Stimulated activated CD8-positive, alpha-beta memory T cell treated with anti-CD3 and anti-CD28 coated beads, Interleukin-12 subunit alpha, Interleukin-12 subunit beta, amount 100 ng/mL, for 1 hour (primary cell): ENCODE results near the gene WNK3.
"Not testable (repeated sequence)": the region's sequence is repeated elsewhere in the genome, so short reads cannot be mapped to it uniquely, and the experiment has no call there.

Source experiments
- DNase-seq: peaks from one replicate; pipeline ENCODE4 v3.0.0-alpha.2; 2020; ENCODE audit warnings: low read depth

Gene WNK3

DNA sequence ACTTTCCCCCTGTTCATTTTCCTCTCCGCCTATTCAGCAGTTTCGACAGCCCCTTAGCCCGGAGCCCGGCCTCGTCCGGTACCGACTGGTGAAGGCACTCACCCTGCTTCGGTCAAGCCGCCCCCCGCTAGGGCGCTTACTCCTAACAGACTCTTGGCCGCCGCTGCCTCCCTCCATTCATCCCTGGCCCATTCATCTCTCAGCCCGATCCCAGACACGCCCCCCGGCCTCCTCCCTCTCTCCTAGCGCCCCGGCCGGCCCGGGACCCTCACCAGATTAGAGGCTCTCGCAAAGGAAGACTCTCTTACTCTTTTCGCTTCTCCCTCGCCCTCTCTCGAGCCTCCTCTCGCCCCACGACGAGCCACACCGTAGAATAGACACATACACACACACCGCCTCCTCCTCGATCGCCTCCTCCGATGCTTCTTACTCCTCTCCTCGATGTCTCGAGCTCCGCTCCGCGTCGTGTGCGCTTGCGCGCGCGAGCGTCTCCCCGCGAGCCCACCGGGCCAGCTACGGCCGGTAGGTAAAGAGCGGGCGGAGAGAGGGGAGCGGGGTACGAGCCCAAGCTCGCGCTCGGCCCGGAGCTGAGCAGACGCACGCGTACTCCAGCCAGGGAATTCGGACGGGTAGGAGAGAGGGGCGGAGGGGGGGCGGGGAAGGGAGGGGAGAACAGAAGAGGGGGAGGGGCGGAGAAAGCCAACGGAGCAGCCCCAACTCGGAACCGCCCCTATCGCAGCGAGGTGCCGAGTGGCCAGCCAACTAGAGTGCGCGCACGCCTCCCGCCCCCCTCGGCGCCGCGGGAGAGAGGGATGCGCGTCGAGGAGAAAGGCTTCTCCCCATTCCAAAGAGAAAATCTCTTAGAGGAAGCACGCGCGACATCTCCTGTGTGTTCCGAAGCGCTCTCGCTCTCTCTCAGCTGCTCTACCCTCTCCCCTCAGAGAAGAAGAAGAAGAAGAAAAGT, at the start of gene WNK3:
TSS of gene WNK3 (minus strand) at position 633 of the 964 bp plus-strand sequence.
- DNase-seq, result no peak

DNA sequence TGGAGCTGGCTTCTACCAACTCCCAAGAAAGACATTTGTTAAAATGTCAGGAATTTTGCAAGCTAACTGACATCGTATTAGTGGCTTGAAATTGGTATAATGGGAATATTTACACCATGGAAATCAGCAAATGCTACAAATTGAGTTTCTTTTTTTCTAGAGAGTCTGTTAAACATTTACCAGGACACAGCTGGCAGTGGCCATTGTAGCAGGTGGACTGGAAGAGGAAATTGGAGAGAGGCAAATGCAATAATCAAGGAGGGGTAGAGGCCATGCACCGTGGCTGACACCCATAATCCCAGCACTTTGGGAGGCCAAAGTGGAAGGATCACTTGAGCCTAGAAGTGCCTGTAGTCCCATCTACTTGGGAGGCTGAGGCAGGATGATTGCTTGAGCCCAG, 49.4 kb upstream of the WNK3 start:
- no peak for DNase-seq

DNA sequence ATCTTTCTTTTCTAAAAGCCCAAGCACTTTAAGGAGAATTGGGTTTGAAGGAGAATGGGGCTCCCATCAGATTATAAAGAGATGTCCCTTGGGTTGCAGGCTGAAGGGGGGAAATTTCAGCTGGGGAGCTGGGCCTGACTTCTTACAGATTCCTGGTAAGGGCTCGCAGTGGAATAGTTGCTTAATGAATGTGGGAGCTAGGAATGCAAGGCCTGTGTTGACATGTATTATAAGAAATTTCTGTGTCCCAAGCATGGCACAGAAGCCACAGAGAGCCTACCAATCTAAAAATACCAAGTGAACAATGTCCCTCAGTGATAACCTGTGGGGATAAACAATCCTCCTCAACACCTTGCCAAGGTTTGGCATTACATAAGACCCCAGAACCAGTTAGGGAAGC, 39.3 kb upstream of the WNK3 start:
- no peak for DNase-seq

DNA sequence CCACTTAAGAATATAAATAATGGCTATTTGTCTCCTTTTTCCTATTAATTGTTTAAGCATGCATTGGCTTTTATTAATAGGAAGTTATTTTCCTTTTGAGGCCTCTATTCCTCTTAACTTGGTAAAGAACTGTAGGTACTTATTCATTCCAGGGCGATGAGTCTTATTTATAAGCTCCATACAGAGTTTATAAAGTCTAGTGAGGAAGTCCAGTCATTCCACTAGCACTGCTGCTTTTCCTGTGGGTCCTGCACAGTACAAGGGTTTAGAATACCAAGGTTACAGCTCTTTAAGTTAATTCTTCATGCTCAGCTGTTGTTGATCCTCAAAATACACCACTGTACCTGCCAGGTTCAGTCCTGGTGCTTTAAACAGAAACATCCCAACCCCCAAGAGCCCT, 28.5 kb upstream of the WNK3 start:
- no peak for DNase-seq

DNA sequence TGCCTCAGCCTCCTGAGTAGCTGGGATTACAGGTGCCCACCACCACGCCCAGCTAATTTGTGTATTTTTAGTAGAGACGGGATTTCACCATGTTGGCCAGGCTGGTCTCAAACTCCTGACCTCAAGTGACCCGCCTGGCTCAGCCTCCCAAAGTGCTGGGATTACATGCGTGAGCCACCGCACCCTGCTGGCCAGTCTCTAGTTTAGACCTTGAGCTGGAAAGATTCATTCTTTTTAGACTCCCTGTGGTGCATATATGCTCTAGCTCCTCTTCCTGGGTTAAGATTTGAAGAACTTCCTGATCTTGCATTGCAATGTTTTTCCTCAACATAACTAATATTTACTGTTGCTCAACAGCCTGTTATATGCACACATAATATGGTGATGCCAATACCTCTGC, 26.8 kb upstream of the WNK3 start:
- not testable (repeated sequence) for DNase-seq

DNA sequence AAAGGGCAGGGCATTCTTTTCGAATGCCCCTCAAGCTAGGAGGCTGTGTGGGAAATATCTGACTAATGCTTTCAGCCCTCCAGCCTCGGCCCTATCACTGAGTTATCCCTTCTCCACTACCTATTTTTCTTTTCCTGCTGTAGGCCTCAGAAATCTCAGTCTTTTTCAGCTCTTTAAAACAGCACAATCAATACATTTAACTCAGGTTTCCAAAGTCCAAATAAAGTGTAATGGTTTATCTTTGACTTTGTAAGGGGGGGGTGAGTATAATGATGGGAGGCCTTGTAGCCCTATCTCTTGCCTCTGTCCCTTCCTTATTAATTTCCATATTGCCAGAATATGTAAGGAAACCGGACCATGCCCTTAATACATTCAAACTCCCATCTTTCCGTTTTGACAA, 1.6 kb upstream of the WNK3 start:
- no peak for DNase-seq

DNA sequence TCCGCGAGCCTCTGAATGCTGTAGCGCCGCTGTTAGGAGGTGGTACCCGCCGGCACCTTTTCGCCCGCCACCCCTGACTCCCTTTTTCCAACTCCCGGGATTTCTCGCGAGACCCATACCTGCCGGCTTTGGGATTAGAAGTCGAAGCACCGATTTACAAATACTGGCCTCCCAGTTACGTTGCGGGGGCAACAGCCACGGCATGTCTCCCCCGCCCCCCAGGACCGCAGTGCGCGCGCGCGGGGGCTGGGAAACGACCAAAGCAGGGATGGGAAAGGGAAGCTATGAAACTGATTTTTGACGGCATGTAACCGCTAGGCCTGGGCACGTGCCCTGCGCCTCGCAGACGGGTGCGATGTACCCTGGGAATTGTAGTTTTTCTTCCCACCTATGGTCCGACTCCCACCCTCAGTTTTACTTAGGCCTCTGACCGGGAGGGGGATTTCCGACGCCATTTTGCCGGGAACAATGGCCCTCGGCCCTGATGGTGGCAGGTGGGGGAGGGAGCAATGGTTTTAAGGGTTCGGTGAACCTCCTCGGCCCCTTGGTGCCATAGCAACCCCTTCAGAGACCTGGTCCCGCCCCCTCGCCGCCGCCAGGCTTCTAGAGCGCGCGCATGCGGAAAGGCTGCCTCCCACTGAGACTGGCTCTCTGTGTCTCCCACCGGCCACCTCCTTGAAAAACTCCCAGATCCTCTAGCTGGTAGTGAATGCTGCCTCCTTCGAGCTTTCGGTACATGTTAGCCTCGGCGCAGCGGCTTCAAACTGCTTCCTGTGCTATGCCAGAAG, 772 bp upstream of the WNK3 start:
- DNase-seq, result no peak

DNA sequence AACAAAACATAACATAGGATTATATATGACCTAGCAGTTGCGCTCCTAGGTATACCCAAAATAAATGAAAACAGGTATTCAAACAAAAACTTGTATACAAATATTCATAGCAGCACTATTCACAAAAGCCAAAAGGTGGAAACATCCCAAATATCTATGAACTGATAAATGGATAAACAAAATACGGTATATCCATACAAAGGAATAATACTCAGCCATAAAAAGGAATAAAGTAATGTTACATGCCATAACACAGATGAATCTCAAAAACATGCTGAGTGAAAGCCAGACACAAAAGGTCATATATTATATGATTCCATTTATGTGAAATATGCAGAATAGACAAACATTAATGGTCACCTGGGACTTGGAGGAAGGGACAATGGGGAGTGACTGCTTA, 5.2 kb downstream of the WNK3 start:
- DNase-seq, result no peak

DNA sequence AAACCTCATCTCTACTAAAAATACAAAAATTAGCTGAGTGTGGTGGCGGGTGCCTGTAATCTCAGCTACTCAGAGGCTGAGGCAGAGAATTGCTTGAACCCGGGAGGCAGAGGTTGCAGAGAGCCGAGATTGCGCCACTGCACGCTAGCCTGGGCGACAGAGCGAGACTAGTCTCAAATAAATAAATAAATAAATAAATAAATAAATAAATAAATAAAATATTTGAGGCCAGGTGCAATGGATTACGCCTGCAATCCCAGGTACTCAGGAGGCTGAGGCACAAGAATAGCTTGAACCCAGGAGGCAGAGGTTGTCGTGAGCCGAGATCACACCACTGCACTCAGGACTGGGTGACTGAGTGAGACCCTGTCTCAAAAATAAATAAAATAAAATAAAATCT, 20.5 kb downstream of the WNK3 start:
- not testable (repeated sequence) for DNase-seq

DNA sequence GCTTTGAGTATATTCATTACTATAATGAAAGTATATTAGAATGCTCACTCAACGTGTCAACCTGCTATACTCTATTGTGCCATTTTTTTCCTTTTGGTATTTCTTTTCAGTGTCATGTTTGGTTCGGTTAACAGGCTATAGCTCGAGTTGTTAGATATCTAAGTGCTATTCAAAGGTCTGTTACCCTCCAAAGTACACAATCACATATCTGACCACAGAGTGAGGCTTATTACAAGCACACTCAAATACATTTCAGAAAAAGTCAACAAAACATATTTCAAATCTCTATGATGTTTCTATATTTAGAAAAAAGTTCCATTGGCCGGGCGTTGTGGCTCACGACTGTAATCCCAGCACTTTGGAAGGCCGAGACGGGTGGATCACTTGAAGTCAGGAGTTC, 32.8 kb downstream of the WNK3 start:
- DNase-seq, result no peak

DNA sequence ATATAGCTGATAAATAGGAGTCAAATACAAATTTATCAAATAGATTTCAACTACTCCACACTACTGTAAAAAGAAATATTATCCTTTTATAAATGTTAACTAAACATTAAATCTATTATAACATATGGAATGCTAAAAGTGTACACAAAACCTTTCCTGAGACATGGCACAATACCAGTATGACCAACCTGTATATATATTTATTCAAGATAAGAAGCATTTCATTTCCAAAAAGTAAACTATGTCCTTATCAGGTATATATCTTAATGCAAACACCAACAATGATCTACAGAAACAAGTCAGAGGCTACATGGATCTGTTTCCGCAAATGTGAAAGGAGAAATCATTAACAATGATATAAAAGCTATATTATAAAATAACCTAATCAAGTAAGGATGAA, 37.8 kb downstream of the WNK3 start:
- no peak for DNase-seq

DNA sequence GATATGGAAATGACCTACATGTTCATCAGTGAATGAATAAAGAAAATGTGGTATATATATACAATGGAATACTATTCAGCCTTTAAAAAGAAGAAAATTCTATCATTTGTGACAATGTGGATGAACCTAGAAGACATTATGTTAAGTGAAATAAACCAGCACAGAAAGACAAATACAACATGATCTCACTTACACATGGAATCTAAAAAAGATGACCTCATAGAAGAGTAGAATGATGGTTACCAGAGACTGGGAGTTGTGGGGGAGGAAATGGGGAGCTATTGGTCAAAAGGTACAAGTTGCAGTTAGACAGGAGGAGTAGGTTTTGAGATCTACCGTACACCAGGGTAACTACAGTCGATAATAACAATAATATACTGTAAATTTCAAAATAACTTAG, 51.5 kb downstream of the WNK3 start:
- no peak for DNase-seq

DNA sequence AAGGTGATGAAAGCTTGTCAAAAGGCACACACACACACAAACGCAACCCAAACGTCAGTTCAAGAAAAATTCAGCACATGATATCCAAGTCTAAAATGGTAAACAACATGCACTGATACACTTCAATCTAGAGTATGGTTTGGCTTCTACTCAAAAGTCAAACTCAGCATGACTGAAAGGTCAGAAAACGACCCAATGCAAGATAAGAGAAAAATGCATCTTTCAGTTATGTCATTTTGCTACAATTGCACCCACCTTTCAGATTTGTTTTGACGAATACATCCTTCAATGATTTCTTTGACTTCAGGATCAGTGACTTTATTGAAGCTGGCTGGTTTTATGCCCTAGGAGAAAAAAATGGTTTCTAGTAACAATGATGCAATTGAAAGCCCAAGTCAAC, 56.3 kb downstream of the WNK3 start:
- DNase-seq, result no peak

DNA sequence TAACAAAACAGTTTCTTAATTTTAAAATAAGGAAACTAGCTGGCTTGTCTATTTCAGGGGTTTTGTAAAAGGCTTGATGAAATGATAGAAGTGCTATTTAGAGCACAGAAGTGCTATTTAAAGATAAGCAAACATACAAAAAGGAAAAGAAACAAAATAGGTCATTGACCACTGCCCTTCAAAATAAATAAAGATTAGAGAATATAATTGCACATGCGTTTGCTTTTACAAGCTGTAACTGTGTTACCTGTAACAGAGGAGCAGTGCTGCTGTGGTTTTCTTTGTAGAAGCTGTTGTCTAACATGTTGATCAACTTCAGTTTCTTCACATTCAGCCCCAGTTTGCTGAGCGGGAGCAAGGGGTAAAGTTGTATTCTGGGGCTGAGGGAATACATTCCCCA, 63.5 kb downstream of the WNK3 start:
- DNase-seq, result no peak

DNA sequence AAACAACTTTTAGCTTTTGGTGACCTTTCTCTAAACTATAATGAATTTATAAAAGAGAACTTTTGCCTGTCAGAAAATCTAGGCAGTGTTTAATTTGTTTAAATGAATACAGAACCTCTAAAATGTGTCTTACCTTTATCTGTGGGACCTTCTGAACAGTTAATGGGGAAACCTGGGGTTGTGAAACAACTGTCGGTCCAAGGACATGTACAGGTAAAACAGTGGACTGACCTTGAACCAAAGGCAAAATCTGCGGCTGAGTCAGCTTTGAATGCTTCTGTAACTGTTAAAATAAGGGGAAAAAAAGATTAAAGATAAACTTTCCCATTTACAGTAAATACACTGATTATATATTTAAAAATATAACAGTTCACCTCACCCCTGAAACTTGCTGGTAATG, 65.1 kb downstream of the WNK3 start:
- no peak for DNase-seq

DNA sequence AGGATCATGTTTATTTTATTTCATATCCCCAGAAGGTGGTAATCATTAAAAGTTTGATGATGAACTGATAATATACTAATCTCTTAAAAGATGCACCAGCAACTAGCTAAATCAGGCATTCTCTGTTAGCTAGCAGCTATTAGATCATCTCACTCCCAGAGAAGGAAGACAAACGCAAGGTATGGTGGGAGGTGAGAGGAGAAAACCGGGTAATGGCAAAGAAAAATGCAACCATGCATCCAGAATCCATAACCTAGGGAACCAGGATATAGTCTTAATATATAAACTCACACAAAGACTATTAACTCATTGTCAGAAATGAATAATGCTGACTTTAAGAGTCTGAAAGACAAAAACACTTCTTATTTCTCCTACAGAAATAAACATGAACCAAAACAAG, 66.1 kb downstream of the WNK3 start:
- no peak for DNase-seq

DNA sequence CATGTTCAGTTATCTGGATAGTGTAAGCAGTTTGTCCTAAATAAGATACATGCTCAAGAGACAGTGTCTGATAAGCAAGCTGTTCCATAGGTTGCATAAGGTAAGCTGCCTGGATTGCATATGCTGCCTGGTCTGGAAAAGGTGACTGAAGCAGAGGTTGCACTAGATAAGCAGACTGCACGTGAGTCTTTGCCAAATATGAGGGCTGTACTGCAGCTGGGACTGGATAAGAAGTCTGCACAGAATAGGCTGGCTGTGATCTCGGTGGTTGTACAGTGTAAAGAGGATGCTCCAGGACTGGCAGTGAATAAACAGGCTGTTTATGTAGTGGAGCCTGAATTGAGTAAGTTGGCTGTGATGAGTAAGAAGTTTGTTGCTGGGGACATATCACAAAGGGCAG, 68.9 kb downstream of the WNK3 start:
- DNase-seq, result no peak

DNA sequence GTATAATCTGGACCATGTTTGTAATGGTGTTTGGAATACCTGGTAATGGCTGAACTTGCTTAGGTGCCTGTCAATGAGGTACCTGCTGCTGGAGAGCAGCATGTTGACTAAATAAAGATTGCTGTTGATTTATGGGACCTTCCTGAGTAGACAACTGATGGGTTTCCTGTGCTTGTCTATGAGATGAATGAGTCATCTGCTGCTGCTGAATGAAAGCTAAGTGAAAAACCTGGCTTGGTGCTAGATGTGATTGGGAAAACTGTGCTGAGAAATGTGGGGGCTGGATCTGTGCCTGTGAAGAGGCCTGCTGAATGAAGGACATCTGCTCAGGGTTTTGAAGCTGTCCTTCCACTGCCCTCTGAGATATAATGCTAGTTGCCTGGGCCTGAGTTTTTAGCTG, 69.6 kb downstream of the WNK3 start:
- DNase-seq, result no peak

DNA sequence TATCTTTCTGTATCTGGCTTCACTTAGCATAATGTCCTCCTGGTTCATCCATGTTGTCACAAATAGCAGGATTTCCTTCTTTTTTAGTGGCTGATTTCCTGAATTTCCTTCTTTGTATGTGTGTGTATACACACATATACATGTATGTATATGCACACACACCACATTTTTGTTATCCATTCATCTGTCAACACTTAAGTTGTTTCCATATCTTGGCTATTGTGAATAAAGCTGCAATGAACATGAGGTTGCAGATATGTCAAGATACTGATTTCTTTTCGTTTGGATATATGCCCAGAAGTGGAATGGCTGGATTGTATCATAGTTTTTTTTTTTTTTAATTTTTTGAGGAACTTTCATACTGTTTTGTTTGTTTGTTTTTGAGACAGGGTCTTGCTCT, 76.2 kb downstream of the WNK3 start:
- no peak for DNase-seq

DNA sequence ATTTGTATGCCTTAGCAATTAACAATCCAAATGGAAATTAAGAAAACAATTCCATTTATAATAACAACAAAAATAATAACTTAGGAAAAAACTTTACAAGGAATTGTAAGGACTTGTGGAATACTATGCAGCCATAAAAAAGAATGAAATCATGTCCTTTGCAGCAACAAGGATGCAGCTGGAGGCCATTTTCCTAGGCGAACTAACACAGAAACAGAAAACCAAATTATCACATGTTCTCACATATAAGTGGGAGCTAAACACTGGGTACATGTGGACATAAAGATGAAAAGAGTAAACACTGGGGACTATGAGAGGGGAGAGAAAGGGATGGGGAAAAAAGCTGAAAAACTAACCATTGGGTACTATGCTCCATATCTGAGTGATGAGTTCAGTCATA, 77.4 kb downstream of the WNK3 start:
- DNase-seq, result no peak

DNA sequence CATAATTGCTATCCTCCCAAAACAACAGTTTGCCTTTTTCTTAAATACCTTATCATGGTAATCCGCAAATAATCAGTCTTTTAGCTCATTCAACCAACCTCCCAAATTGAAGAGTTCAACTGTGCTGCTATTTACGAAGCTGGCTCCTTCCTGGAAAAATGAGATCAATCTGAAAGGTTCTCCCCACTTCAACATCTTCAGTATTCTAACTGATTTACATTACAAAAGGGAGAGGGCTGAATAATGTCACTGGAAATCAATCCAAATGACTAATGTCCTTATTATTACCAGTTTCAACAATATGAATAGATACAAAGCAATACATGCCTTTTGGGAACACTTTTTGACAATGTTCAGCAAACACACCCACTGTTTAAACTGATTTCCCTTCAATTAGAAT, 86.2 kb downstream of the WNK3 start:
- no peak for DNase-seq

DNA sequence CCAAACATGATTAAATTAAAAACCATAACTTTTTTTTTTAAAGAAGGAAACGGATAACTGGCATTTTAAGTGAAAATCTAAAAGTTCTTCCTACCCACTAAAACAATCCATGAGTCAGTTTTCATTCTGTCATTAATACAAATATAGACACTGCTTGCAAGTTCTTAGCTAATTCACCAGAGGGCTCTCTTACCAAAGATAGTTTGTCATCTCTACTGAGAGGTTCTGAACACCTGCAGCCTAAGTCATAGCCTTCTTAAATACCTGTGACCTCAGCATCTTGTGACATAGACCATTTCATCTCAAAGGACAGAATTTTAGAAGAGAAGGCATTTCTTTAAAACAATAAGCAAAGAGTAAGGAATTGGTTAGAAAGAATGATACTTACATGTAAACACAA, 109.5 kb downstream of the WNK3 start:
- no peak for DNase-seq

DNA sequence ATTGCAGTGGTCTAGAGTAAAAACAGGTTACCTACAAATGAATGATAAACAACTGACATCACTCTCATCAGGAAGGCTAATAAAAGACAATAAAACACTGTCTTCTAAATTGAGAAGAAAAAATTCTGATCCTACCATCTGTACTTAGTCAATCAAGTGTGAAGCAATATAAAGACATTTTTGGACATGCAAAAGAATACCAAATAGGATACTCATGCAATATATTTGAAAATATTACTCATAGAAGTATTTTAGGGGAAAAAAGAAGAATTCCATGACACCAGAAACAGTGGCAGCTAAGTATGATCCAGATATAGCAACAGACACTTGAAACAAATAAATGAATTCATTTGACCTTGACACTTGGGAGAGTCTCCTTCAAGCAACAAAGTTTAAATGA, 111.0 kb downstream of the WNK3 start:
- no peak for DNase-seq
